Measurements from ENCODE around the gene CACHD1. TPM values are rescaled to one million over a fixed set of nuclear protein-coding genes. Genes with fewer than 3 reads are reported as not detected.

Gene CACHD1
- total RNA-seq, 1 donor from 2014 or later = 5.9 TPM

DNA sequence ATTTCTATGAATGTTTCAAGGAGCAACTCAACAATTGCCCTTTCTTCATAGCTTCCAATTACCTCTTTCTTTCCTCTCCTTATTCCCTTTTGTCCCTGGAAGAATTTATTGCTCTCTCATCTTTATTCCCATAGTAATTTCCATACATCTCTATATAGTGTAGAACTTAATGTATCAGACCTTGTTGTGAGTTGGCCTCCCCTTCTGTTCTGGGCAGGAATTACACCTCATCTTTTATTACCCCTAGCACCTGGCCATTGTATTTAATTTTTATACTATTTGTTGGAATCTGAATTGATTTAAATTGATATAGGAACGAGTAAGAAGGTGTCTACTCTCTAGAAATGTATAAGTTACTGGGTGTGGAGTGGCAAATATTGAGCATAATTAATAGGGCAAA, 114.5 kb downstream of the CACHD1 start:
- DNase-seq (ENCODE audit: low read depth) = no peak
- H3K4me3 ChIP-seq (ENCODE audit: low read depth, low read length) = no peak overlapping the region
- TF ChIP-seq, protein P1, sequence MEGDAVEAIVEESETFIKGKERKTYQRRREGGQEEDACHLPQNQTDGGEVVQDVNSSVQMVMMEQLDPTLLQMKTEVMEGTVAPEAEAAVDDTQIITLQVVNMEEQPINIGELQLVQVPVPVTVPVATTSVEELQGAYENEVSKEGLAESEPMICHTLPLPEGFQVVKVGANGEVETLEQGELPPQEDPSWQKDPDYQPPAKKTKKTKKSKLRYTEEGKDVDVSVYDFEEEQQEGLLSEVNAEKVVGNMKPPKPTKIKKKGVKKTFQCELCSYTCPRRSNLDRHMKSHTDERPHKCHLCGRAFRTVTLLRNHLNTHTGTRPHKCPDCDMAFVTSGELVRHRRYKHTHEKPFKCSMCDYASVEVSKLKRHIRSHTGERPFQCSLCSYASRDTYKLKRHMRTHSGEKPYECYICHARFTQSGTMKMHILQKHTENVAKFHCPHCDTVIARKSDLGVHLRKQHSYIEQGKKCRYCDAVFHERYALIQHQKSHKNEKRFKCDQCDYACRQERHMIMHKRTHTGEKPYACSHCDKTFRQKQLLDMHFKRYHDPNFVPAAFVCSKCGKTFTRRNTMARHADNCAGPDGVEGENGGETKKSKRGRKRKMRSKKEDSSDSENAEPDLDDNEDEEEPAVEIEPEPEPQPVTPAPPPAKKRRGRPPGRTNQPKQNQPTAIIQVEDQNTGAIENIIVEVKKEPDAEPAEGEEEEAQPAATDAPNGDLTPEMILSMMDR (conservative IDR thresholded peaks at IDR 0.05; ENCODE audit: low read depth, low read length) = peak; percentile 44

DNA sequence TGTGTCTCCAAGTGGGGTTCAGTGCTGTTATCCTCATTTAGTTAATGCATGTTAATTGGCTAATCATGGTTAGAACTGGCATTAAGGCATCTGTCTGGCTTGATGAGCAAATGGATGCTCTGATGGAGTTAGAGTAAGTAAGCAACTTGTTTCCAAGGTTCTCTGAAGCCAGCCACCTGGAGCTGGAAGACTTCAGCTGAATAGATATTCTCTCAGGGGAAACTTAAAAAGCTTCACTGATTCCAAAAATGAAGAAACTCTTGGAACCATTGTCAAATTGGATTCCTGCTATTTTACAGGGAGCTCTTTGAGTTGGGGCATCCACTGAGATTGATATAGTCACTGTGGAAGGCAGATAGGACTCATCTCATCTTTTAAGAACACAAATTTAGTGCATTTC, 118.9 kb downstream of the CACHD1 start:
- no peak overlapping the region for H3K4me3 ChIP-seq (ENCODE audit: low read depth, low read length)
- TF ChIP-seq, protein P1 (conservative IDR thresholded peaks at IDR 0.05; ENCODE audit: low read depth, low read length) = no peak
- no peak for DNase-seq (ENCODE audit: low read depth)

DNA sequence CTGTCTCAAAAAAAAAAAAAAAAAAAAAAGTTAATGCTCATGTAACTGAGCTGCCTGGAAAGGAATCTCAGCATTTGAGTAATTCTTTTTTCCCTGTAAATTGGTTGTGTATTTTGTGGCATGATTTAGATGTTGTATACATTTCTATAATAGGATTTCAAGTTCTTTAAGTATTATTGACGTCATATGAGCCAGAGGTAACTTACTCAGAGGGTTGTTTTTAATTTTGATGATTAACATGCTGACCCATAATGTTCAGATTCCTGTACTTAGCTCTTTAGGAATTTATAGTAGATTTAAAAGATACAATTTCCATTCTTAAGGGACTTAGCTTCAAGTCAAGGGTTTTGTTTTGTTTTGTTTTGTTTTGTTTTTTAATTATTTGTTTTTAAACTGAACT, 120.4 kb downstream of the CACHD1 start:
- no peak for DNase-seq (ENCODE audit: low read depth)
- TF ChIP-seq, protein P1 (conservative IDR thresholded peaks at IDR 0.05; ENCODE audit: low read depth, low read length) = no peak
- H3K4me3 ChIP-seq (ENCODE audit: low read depth, low read length) = no peak overlapping the region

DNA sequence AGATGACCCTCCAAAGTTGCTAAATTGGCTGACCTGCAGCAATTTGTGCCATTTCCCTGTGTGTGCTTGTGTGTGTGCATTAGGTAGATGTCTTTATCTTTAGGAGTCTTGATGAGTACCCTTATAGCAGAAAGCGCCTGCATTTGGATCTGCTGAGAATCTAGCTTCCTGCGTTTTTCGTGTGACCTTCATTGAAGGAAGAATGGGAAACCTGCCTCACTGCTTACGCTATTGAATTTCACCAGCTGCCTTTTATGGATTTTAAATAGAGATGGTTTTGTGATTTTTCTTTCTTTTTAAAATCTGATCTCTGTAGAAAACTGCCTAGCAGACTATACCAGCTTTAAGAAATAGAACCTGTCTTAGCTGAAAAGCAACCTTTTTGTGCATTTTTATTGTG, 124.5 kb downstream of the CACHD1 start:
- DNase-seq (ENCODE audit: low read depth) = no peak
- TF ChIP-seq, protein P1 (conservative IDR thresholded peaks at IDR 0.05; ENCODE audit: low read depth, low read length) = no peak
- no peak overlapping the region for H3K4me3 ChIP-seq (ENCODE audit: low read depth, low read length)

DNA sequence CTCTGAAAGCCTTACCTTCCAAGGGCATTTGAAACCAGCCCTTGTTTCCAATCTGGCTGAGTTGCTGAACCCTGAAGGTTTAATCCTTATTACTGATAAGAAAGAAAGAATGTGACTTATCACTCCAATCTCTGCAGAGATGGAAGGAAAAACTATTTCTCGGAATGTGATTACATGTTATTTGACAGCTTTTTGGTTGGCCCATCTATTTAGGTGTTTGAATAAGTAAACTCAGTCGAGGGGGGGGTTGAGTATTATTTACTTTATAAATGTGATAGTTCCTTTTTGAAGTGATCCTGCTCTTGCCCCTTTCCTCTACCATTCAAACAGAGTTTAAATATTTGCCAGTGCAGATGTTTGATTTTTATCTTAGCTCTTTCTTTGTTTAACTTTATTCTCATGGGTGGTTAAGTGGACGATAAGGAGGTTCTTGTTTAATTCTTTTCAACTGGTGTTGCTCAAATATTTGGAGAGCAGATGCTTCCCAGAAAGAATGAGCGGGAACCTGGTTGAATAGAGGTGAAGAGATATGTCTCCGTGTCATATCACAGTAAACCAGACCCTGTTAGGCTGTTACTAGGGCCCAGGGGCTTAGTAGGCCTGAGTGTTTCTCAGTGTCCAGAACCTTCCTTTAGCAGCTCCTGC, 126.1 kb downstream of the CACHD1 start:
- H3K4me3 ChIP-seq (ENCODE audit: low read depth, low read length) = no peak overlapping the region
- TF ChIP-seq, protein P1 (conservative IDR thresholded peaks at IDR 0.05; ENCODE audit: low read depth, low read length) = no peak
- DNase-seq (ENCODE audit: low read depth) = no peak

DNA sequence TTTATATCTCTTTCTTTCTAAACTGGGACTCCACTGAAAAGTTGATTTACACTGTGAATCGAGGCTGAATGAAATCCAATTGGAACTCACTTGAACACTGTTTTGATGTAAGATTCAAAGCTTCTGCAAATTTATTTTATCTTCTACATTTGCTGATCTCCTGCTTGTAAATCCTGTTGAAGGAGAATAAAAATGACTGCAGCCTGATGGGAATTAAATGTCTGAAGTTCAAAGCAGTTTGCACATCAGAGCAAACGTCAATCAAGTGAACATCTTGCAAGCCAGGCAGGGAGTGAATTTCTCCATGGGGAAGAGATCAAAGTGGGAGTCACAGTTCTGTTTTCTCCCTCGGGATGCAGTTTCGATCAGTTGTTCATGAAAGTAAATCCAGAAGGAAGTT, 127.2 kb downstream of the CACHD1 start:
- H3K4me3 ChIP-seq (ENCODE audit: low read depth, low read length) = no peak overlapping the region
- TF ChIP-seq, protein P1 (conservative IDR thresholded peaks at IDR 0.05; ENCODE audit: low read depth, low read length) = no peak
- no peak for DNase-seq (ENCODE audit: low read depth)

DNA sequence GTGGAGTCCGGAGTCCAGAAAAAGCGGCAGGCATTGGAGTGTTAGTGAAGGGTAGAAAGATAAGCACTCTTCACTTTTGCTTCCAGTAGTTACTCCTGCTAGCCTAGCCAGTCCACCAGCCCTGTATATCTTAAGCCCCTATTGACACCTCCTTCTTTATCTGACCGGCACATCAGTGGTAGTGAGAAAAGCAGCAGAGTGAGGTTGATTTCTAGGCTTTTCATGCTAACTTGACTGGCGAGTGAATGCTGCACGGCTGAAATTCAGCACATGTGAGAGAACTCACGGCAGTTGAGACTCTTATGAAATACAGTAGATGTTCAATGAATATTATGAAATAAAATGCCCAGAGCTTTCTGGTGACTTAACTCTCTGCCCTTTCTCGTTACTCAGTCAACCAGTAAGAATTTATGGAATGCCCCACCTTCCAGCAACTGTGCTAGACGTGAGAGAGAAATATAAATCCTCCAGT, 128.2 kb downstream of the CACHD1 start:
- peak; percentile 72 for DNase-seq (ENCODE audit: low read depth)
- H3K4me3 ChIP-seq (ENCODE audit: low read depth, low read length) = peak overlapping the region; percentile 29
- TF ChIP-seq, protein P1 (conservative IDR thresholded peaks at IDR 0.05; ENCODE audit: low read depth, low read length) = no peak
